Osteocyte (in vitro differentiated cells): ENCODE data around the gene MAML2. TPM values are rescaled to one million over a fixed set of nuclear protein-coding genes. Genes with fewer than 3 reads are reported as not detected.

Experiments
- DNase-seq: peaks from one replicate; pipeline ENCODE4 v3.0.0; 2021; ENCODE audit warnings: mixed read lengths; ENCODE audit not compliant: unreplicated experiment; ENCODE audit errors: extremely low spot score
- H3K27ac Mint-ChIP-seq: one replicate; pipeline ENCODE4 v1.8.0; 2021; ENCODE audit warnings: mild to moderate bottlenecking, mixed read lengths; ENCODE audit not compliant: unreplicated experiment
- H3K27me3 Mint-ChIP-seq: one replicate; pipeline ENCODE4 v1.8.0; 2021; ENCODE audit warnings: mixed read lengths; ENCODE audit not compliant: unreplicated experiment
- H3K36me3 Mint-ChIP-seq: one replicate; pipeline ENCODE4 v1.8.0; 2021; ENCODE audit warnings: mixed read lengths; ENCODE audit not compliant: unreplicated experiment
- H3K4me1 Mint-ChIP-seq: one replicate; pipeline ENCODE4 v1.8.0; 2021; ENCODE audit warnings: mixed read lengths; ENCODE audit not compliant: unreplicated experiment
- H3K4me3 Mint-ChIP-seq: one replicate; pipeline ENCODE4 v1.8.0; 2021; ENCODE audit warnings: mild to moderate bottlenecking, moderate library complexity, mixed read lengths; ENCODE audit not compliant: unreplicated experiment
- H3K9me3 Mint-ChIP-seq: one replicate; pipeline ENCODE4 v1.8.0; 2021; ENCODE audit warnings: mixed read lengths; ENCODE audit not compliant: unreplicated experiment
- total RNA-seq: library from RNA; stranded (reverse); gene quantifications from 2 replicates; pipeline ENCODE4 v1.2.1, GENCODE V29; 2021
- TF ChIP-seq, protein P1 (sequence below): fragments of 200-600 bp; sonication (generic); IDR thresholded peaks from 2 replicates; pipeline ENCODE4 v1.5.0; 2021; ENCODE audit warnings: antibody characterized with exemption, mild to moderate bottlenecking, moderate library complexity

MAML2 gene
- total RNA-seq, 1 donor from 2014 or later = 29.3 TPM

DNA sequence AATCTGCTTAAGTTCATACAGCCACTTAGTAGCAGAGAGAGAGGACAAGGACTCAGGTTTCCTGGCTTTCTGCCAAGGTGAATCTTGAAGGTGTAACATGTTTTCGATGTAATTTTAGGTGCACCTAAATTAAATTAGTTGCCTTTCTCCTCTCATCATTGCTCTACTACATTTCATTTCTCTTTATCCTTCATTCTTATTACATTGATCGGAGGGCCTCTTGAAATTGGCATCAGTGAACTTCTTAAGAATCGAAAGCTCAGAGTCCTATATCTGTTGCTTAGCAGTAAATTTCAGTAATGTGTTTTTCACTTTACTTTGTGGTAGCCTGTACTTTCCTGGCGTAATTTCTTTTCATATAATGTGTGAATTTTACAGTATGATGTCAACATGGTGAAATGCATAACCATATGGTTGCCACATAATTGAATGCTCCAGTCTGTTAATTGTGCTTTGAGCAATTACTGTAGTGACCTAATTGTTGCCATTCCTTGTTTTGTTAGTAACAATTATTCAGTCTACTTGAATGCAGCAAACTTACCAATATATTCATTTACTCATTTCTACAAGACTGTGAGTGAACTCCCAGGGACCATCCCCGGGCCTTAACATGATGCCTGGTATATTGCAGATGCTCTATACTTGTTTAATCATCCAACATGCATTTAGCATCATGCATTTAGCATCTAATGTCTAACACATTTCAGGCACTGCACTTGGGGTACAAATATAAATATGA is 138.1 kb downstream of the MAML2 start:
- DNase-seq = no peak
- H3K27ac Mint-ChIP-seq = no peak overlapping the region
- H3K4me1 Mint-ChIP-seq = peaks cover 50% of the 10 kb centered on the region
- H3K36me3 Mint-ChIP-seq = peaks cover 4% of the 10 kb centered on the region
- TF ChIP-seq, protein P1, sequence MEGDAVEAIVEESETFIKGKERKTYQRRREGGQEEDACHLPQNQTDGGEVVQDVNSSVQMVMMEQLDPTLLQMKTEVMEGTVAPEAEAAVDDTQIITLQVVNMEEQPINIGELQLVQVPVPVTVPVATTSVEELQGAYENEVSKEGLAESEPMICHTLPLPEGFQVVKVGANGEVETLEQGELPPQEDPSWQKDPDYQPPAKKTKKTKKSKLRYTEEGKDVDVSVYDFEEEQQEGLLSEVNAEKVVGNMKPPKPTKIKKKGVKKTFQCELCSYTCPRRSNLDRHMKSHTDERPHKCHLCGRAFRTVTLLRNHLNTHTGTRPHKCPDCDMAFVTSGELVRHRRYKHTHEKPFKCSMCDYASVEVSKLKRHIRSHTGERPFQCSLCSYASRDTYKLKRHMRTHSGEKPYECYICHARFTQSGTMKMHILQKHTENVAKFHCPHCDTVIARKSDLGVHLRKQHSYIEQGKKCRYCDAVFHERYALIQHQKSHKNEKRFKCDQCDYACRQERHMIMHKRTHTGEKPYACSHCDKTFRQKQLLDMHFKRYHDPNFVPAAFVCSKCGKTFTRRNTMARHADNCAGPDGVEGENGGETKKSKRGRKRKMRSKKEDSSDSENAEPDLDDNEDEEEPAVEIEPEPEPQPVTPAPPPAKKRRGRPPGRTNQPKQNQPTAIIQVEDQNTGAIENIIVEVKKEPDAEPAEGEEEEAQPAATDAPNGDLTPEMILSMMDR = no peak
- H3K4me3 Mint-ChIP-seq = no peak overlapping the region
- no peaks in the 10 kb centered on the region for H3K9me3 Mint-ChIP-seq
- H3K27me3 Mint-ChIP-seq = no peaks in the 10 kb centered on the region

DNA sequence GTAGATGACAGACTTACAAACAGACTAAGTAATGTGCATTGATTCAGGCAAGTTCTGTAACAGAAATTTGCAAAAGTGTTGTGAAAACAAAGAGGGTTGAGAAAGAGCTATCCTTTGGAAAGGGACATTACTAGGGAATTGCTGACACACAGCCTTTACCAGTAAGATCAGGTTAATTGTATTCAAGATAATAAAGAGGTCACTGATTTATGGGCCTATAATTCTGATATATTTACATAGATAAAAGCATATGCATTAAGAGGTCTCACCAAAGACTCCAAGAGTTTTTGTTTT is 138.7 kb downstream of the MAML2 start:
- H3K9me3 Mint-ChIP-seq = no peaks in the 10 kb centered on the region
- H3K36me3 Mint-ChIP-seq = peaks cover 4% of the 10 kb centered on the region
- TF ChIP-seq, protein P1 = no peak
- DNase-seq = no peak
- peak overlapping the region; percentile 54 for H3K27ac Mint-ChIP-seq
- H3K27me3 Mint-ChIP-seq = no peaks in the 10 kb centered on the region
- peaks cover 56% of the 10 kb centered on the region for H3K4me1 Mint-ChIP-seq
- H3K4me3 Mint-ChIP-seq = no peak overlapping the region

DNA sequence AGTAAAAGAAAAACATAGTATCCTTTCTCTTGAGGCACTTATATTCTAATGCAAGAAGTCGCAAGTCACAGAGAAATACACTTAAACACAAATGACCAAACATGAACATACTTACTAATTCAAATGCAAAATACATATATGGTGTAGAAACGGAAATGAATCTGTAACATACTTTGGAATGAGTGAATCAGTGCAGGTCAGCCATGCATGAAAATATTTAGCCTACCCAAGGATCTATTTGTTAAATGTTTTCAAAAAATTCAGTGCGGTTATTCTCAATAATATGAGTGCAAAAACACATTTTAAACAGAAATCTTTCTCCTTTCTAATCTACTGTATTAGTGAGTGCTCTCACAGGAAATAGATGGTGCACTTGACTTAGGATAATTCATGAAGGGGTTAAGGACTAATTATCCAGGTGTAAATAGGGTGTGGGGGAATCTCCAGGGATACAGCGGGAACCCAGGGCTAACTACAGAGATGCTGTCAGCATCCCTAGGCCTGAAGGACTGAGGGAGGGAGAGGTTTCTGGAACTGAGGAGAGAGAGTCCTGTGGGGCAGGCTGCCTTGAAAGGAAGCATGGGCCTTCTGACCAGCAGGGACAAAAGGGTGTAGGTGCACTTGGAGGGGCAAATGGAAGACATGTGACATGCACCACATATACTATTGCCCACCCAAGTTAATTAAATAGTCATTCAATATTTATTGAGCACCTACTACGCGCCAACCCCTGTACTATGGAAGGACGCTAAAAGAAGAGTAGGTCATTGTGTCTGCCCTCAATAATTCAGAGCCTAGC is 139.2 kb downstream of the MAML2 start:
- H3K36me3 Mint-ChIP-seq = peaks cover 4% of the 10 kb centered on the region
- DNase-seq = no peak
- H3K4me3 Mint-ChIP-seq = no peak overlapping the region
- H3K27ac Mint-ChIP-seq = peak overlapping the region; percentile 54
- H3K9me3 Mint-ChIP-seq = no peaks in the 10 kb centered on the region
- H3K27me3 Mint-ChIP-seq = no peaks in the 10 kb centered on the region
- H3K4me1 Mint-ChIP-seq = peaks cover 57% of the 10 kb centered on the region
- TF ChIP-seq, protein P1 = no peak

DNA sequence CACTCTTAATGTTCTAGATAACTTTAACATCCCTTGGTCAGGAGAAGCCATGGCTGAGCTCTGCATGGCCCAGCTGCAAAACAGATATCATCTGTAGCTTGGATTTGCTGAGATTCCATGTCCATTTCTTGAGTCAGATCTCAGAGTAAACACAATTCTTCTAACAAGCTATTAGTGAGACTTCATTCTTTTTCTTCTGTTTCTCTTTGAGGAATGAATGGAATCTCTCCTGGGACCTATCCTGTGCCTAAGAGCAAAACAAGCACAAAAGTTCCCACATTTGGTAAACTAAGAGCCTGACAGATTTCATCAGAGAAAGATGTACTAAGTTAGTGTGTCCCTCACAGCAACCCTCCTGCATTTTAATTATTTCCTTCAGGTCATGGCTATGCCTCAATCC is 142.8 kb downstream of the MAML2 start:
- Mint-ChIP-seq H3K27me3 (no peaks in the 10 kb centered on the region), H3K4me1 (peaks cover 74% of the 10 kb centered on the region), H3K36me3 (peaks cover 4% of the 10 kb centered on the region), H3K9me3 (no peaks in the 10 kb centered on the region), H3K4me3 (peak overlapping the region; percentile 20), H3K27ac (peak overlapping the region; percentile 91)
- TF ChIP-seq, protein P1 = no peak
- DNase-seq = no peak

DNA sequence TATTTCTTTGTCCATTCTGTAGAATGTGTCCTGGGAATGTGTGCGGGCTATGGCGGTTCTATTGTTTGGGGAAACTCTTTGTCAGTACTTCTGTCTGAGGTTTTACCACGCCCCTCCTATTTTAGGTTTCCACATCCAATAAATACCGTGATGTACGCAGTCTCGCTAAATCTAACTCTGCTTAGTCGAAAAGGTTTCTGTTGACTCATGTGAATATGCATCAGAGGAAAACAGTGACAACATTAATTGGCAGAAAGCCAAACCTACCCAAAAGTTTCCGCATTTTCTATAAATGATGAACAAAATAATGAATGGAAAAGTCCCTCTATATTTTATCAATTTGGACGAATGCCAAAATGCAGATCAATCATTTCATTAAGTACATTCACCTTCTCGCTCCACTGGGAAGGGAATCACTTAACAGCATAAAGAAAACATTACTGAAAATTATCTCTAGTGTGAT is 143.4 kb downstream of the MAML2 start:
- TF ChIP-seq, protein P1 = no peak
- H3K4me3 Mint-ChIP-seq = peak overlapping the region; percentile 3
- no peak for DNase-seq
- H3K4me1 Mint-ChIP-seq = peaks cover 80% of the 10 kb centered on the region
- peaks cover 4% of the 10 kb centered on the region for H3K36me3 Mint-ChIP-seq
- peak overlapping the region; percentile 91 for H3K27ac Mint-ChIP-seq
- H3K9me3 Mint-ChIP-seq = no peaks in the 10 kb centered on the region
- H3K27me3 Mint-ChIP-seq = no peaks in the 10 kb centered on the region
